Heart left ventricle (tissue), 16 donors: Measurements from ENCODE around the gene C19orf44. TPM values are rescaled to one million over a fixed set of nuclear protein-coding genes. Genes with fewer than 3 reads are reported as not detected.

ENCODE experiments used
- ATAC-seq, 4 donors: fragments of 200-7000 bp; cut with Tn5 transposase; one replicate each; pipeline ENCODE4 v1.9.1; 2020 to 2022; ENCODE audit warnings: moderate library complexity in 4 of 4, mild to moderate bottlenecking in 3 of 4, moderate number of reproducible peaks in 1 of 4
- DNase-seq, 5 donors: peaks; one replicate each; pipeline ENCODE4 v3.0.0-alpha.2; 2020
- H3K27ac ChIP-seq, 12 donors: fragments of 200-600 bp; sonication (generic) in 4 of 12; one replicate each; pipeline versions ENCODE4 v1.5.0 to v1.8.0; 2016 to 2022; ENCODE audit warnings: mild to moderate bottlenecking in 2 of 12
- H3K27me3 ChIP-seq, 9 donors: fragments of 200-600 bp; sonication (generic) in 2 of 9; one replicate each; pipeline versions ENCODE4 v1.5.1 to v1.8.0; 2016 to 2022; ENCODE audit warnings: mild to moderate bottlenecking in 3 of 9
- H3K36me3 ChIP-seq, 9 donors: fragments of 200-600 bp; sonication (generic) in 2 of 9; one replicate each; pipeline versions ENCODE4 v1.5.0 to v1.8.0; 2018 to 2022; ENCODE audit warnings: mild to moderate bottlenecking in 2 of 9
- H3K4me1 ChIP-seq, 12 donors: fragments of 200-600 bp; sonication (generic) in 4 of 12; one replicate each; pipeline versions ENCODE4 v1.5.0 to v1.8.0; 2016 to 2022; ENCODE audit warnings: mild to moderate bottlenecking in 3 of 12
- H3K4me3 ChIP-seq, 12 donors: fragments of 200-600 bp; sonication (generic) in 4 of 12; one replicate each; pipeline versions ENCODE4 v1.5.0 to v1.8.0; 2017 to 2022; ENCODE audit warnings: mild to moderate bottlenecking in 9 of 12, moderate library complexity in 4 of 12
- H3K9me3 ChIP-seq, 12 donors: fragments of 200-600 bp; sonication (generic) in 4 of 12; one replicate each; pipeline versions ENCODE4 v1.5.0 to v1.8.0; 2016 to 2022; ENCODE audit warnings: mild to moderate bottlenecking in 1 of 12
- CTCF ChIP-seq, 12 donors: fragments of 200-600 bp; sonication (generic) in 4 of 12; IDR thresholded peaks; one replicate each; pipeline versions ENCODE4 v1.5.0 to v1.8.0; 2018 to 2022; ENCODE audit warnings: antibody characterized with exemption in 12 of 12, mild to moderate bottlenecking in 5 of 12
- POLR2A ChIP-seq, 2 donors: fragments of 450-650 bp; IDR thresholded peaks; one replicate each; pipeline ENCODE4 v1.6.1; 2017; ENCODE audit warnings: antibody characterized with exemption in 2 of 2, mild to moderate bottlenecking in 2 of 2, moderate library complexity in 2 of 2
- whole genome bisulfite sequencing, 4 donors: extraction: QIAGEN DNeasy Blood & Tissue Kit in 2 of 4; methylation state at CpG; one replicate each; pipeline versions ENCODE4 v1.1.5 to v1.1.7; 2013 to 2018; 5-methylcytosine and 5-hydroxymethylcytosine counted together
- intact Hi-C, 10 donors: fragments of 100-400 bp; cut with DNase I; formaldehyde crosslinking; loops; one replicate each; pipeline versions ENCODE4 v1.11.1 to v1.14.2; 2022
- polyA plus RNA-seq, 2 donors: library from polyadenylated mRNA; stranded (reverse); fragments of 200-250 nt; gene quantifications; one replicate each; pipeline ENCODE4 v1.2.3, GENCODE V29; 2013
- total RNA-seq, 9 donors: library from RNA; depleted of rRNA in 2 of 9; stranded (reverse); fragments of >200 nt in 2 of 9; fragmentation: NEBNext Ultra II Directional in 3 of 9; extraction: Animal tissue kit (Norgen Biotek cat#: 25700) in 3 of 9; gene quantifications; one replicate each; pipeline versions ENCODE4 v1.1.0 to v1.2.4, GENCODE V29; 2016 to 2023
- donor health status: ischemic (EF 13 %, LVEDD 7.1; RV severe dilation, severe dysfunction).
- donor health status: healthy with polysubstance abuse.
- donor health status: DM: no; HTN: yes; CAD: no.
- donor health status: DM: no; HTN: no; CAD: no.
- donor health status: ischemic (EF 25% LVEDD 6.9; RV normal size, moderate dysfunction).
- donor health status: ischemic (EF 25% LVEDD 5.7; RV mildly dilated, moderate dysfunction).
- donor health status: healthy.
- donor health status: DM: yes; HTN: yes; CAD: no.
- donor health status: ischemic (EF 35%, LVEDD 5.7; RV mildly dilated, moderate dysfunction).
- donor health status: nonischemic (EF 11% LVEDD 7.7; RV severe dilation, severe dysfunction).
- donor health status: DM: yes; HTN: yes; CAD: no.
- donor health status: PGD.
- donor health status: ischemic (EF 29% LVEDD 5.4; RV normal size, mild dysfunction).
- donor health status: nonischemic (EF 23%, LVEDD 6.1; RV moderate dilation, normal function).

C19orf44 gene
- total and polyA plus RNA-seq, 11 donors = 1.6 to 4.8 (median 3.3) TPM

GRCh38 chr19:16561382-16561781 is 65.2 kb downstream of the C19orf44 start:
- ATAC-seq (no peak), DNase-seq (no peak)
- no peak overlapping the region for H3K27ac ChIP-seq

GRCh38 chr19:16562608-16563025 is 66.4 kb downstream of the C19orf44 start:
- Histone ChIP-seq H3K9me3 (no peaks in the 10 kb centered on the region), H3K27ac (no peak overlapping the region), H3K4me3 (no peak overlapping the region), H3K36me3 (peaks cover 0 to 94% (median 83%) of the 10 kb centered on the region in 9 donors), H3K27me3 (no peaks in the 10 kb centered on the region), H3K4me1 (peaks cover 0 to 7% (median 0%) of the 10 kb centered on the region in 12 donors)
- DNase-seq (no peak), ATAC-seq (no peak)
- intact Hi-C loops = no loop called here
- TF ChIP-seq POLR2A (IDR thresholded peaks at IDR 0.05) (no peak), CTCF (IDR thresholded peaks at IDR 0.05) (no peak)
- 88 to 94% (median 91%) methylated on average over 6 of the region's 6 CpGs for WGBS, 4 donors

More at GRCh38 chr19:16561382-16561781, 65.2 kb downstream of the C19orf44 start:
- Histone ChIP-seq H3K4me3 (no peak overlapping the region), H3K27me3 (no peaks in the 10 kb centered on the region), H3K9me3 (no peaks in the 10 kb centered on the region), H3K36me3 (peaks cover 0 to 89% (median 78%) of the 10 kb centered on the region in 9 donors), H3K4me1 (peaks cover 0 to 1% (median 0%) of the 10 kb centered on the region in 12 donors)
- 83 to 90% (median 86%) methylated on average over 8 of the region's 8 CpGs for WGBS, 4 donors
- intact Hi-C loops = no loop called here
- TF ChIP-seq CTCF (IDR thresholded peaks at IDR 0.05) = no peak
- TF ChIP-seq POLR2A (IDR thresholded peaks at IDR 0.05) = no peak

GRCh38 chr19:16564842-16565241 is 68.6 kb downstream of the C19orf44 start:
- no peaks in the 10 kb centered on the region for H3K9me3 ChIP-seq
- TF ChIP-seq POLR2A (IDR thresholded peaks at IDR 0.05) (no peak), CTCF (IDR thresholded peaks at IDR 0.05) (no peak)

GRCh38 chr19:16566161-16566560 is 70.0 kb downstream of the C19orf44 start:
- H3K9me3 ChIP-seq = no peaks in the 10 kb centered on the region
- no peaks in the 10 kb centered on the region for H3K27me3 ChIP-seq
- peaks cover 0 to 95% (median 71%) of the 10 kb centered on the region in 9 donors for H3K36me3 ChIP-seq
- DNase-seq = no peak
- TF ChIP-seq CTCF (IDR thresholded peaks at IDR 0.05) (no peak), POLR2A (IDR thresholded peaks at IDR 0.05) (no peak)
- intact Hi-C loops = no loop called here
- ATAC-seq = peak in 2 of 4 donors; percentile 16 to 77
- H3K27ac ChIP-seq = peak overlapping the region in 1 of 12 donors; percentile 72
- H3K4me3 ChIP-seq = no peak overlapping the region
- WGBS, 4 donors = 66 to 79% (median 73%) methylated on average over 10 of the region's 10 CpGs
- H3K4me1 ChIP-seq = peaks cover 0 to 20% (median 4%) of the 10 kb centered on the region in 12 donors

More at GRCh38 chr19:16564842-16565241, 68.6 kb downstream of the C19orf44 start:
- WGBS, 4 donors = 91 to 95% (median 91%) methylated on average over 7 of the region's 7 CpGs
- no peak for ATAC-seq
- Histone ChIP-seq H3K27ac (no peak overlapping the region), H3K36me3 (peaks cover 0 to 97% (median 81%) of the 10 kb centered on the region in 9 donors), H3K4me3 (no peak overlapping the region), H3K4me1 (peaks cover 0 to 7% (median 0%) of the 10 kb centered on the region in 12 donors), H3K27me3 (no peaks in the 10 kb centered on the region)
- DNase-seq = no peak
- intact Hi-C loops = no loop called here
